ENCODE data around the gene IL17REL. TPM values are rescaled to one million over a fixed set of nuclear protein-coding genes. Genes with fewer than 3 reads are reported as not detected.
A peak's percentile ranks its signal among the peaks of the same experiment; 100 is the strongest.

Gene IL17REL
- total and polyA plus RNA-seq, 2 of the 13 experiments (the other 11 are each of a cell fraction or from before 2014, with no cell fraction given): not detected

GRCh38 chr22:50009765-50010675 is 2.5 kb downstream of the IL17REL start:
- in situ Hi-C loops (cut with HindIII; ENCODE audit: extremely low pct_ligation_motif_present, low pct_unique_long_range_greater_than_20kb): no loop called here

More at GRCh38 chr22:50009765-50010675, 2.5 kb downstream of the IL17REL start:
- intact Hi-C loops (cut with micrococcal nuclease; ENCODE audit: unreplicated experiment): no loop called here
- WGBS (ENCODE audit: low lambda C conversion rate): 37% methylated on average over 23 of the region's 46 CpGs
- Histone ChIP-seq H3K27ac (ENCODE audit: extremely low read length, insufficient read depth, low read length) (no peak overlapping the region), H2AFZ (ENCODE audit: low read length) (no peak overlapping the region), H3K4me3 (replicated peaks in 1 of 3; ENCODE audit: insufficient read depth in 1 of 3, low read depth in 2 of 3, low read length in 3 of 3) (no peak overlapping the region), H3K9ac (ENCODE audit: insufficient read depth, low read depth, low read length) (no peak overlapping the region), H3K79me2 (ENCODE audit: insufficient read depth, low read length) (no peaks in the 10 kb centered on the region), H3K27me3 (ENCODE audit: control insufficient read depth in 1 of 2, insufficient read depth in 2 of 2, low read length in 2 of 2) (peaks cover 20 to 62% of the 10 kb centered on the region in 2 experiments), H4K20me1 (ENCODE audit: insufficient read depth, low read length) (no peaks in the 10 kb centered on the region), H3K36me3 (replicated peaks in 1 of 2; ENCODE audit: control insufficient read depth in 1 of 2, insufficient read depth in 2 of 2, low read length in 2 of 2) (no peaks in the 10 kb centered on the region), H3K4me2 (ENCODE audit: low read depth, low read length) (no peak overlapping the region), H3K9me3 (ENCODE audit: low read length) (no peaks in the 10 kb centered on the region), H3K4me1 (ENCODE audit: insufficient read depth, low read length) (peaks cover 13% of the 10 kb centered on the region)
- ChIA-PET POLR2A (no interaction called here), CTCF (ENCODE audit: low intra/inter-chr PET ratio, low total read pairs) (no interaction called here)
- FAIRE-seq: no peak
- TF ChIP-seq CEBPG (CRISPR knock-in tag; IDR thresholded peaks at IDR 0.05) (no peak), SP4 (CRISPR knock-in tag; IDR thresholded peaks at IDR 0.05) (no peak), KMT2A (CRISPR knock-in tag; IDR thresholded peaks at IDR 0.05) (no peak), FUBP1 (CRISPR knock-in tag; IDR thresholded peaks at IDR 0.05; ENCODE audit: borderline replicate concordance) (no peak), PHF8 (CRISPR knock-in tag; IDR thresholded peaks at IDR 0.05) (no peak)
- TF ChIP-seq, protein P1, sequence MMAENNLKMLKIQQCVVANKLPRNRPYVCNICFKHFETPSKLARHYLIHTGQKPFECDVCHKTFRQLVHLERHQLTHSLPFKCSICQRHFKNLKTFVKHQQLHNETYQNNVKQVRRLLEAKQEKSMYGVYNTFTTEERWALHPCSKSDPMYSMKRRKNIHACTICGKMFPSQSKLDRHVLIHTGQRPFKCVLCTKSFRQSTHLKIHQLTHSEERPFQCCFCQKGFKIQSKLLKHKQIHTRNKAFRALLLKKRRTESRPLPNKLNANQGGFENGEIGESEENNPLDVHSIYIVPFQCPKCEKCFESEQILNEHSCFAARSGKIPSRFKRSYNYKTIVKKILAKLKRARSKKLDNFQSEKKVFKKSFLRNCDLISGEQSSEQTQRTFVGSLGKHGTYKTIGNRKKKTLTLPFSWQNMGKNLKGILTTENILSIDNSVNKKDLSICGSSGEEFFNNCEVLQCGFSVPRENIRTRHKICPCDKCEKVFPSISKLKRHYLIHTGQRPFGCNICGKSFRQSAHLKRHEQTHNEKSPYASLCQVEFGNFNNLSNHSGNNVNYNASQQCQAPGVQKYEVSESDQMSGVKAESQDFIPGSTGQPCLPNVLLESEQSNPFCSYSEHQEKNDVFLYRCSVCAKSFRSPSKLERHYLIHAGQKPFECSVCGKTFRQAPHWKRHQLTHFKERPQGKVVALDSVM (CRISPR knock-in tag; IDR thresholded peaks at IDR 0.05): 0 out of 2 replicates have a peak, but pooled peaks have one; percentile 28
- no TSS peak for BruUV-seq (replicated peaks)
- DNase-seq (ENCODE audit: low spot score): no peak
- ATAC-seq: no peak

All from HepG2 (cell line).